IMR-90 (cell line): ENCODE data around the gene CDK5RAP2. TPM values are rescaled to one million over a fixed set of nuclear protein-coding genes. Genes with fewer than 3 reads are reported as not detected.

Experiments used
- ATAC-seq: fragments of 200-7000 bp; cut with Tn5 transposase; 2 replicates; pipeline ENCODE4 v1.9.1; 2020; ENCODE audit warnings: low read depth, mild to moderate bottlenecking, moderate library complexity
- BruUV-seq: library from RNA; stranded (reverse); fragments of 400-500 nt; replicated peaks from 2 replicates; lab custom pipeline; 2021; lab: Mats Ljungman, UMichigan
- CTCF ChIA-PET: fragments of 300-600 bp; formaldehyde crosslinking; extraction: SDS; loops from one replicate; lab custom pipeline; 2021; ENCODE audit warnings: antibody characterized with exemption; lab: Yijun Ruan, JAX
- POLR2A ChIA-PET: fragments of 300-600 bp; sonication (Branson Sonifier 250); formaldehyde crosslinking; loops from one replicate; lab custom pipeline; 2022; ENCODE audit warnings: antibody characterized with exemption; ENCODE audit not compliant: unreplicated experiment; lab: Charles Lee
- DNase-seq: peaks from one replicate; pipeline ENCODE4 v3.0.0; 2013
- H2AFZ ChIP-seq: replicated peaks from 2 replicates; pipeline ENCODE3; 2013; ENCODE audit warnings: low read length, mild to moderate bottlenecking; ENCODE audit not compliant: poor library complexity
- H2AK5ac ChIP-seq: 2 replicates; pipeline ENCODE4 v1.6.1; 2013; ENCODE audit warnings: low read depth, low read length, inconsistent platforms
- H2AK9ac ChIP-seq: replicated peaks from 2 replicates; pipeline ENCODE3; 2013; ENCODE audit warnings: mild to moderate bottlenecking, low read depth, low read length, moderate library complexity; ENCODE audit not compliant: poor library complexity
- H2BK120ac ChIP-seq: 2 replicates; pipeline ENCODE4 v1.6.1; 2013; ENCODE audit warnings: low read depth, low read length, inconsistent platforms
- H2BK15ac ChIP-seq: 3 replicates; pipeline ENCODE4 v1.6.1; 2013; ENCODE audit warnings: low read depth, low read length, inconsistent platforms
- H2BK20ac ChIP-seq: 2 replicates; pipeline ENCODE4 v1.6.1; 2013; ENCODE audit warnings: low read depth, mild to moderate bottlenecking, inconsistent platforms, low read length, moderate library complexity
- H2BK5ac ChIP-seq: 2 replicates; pipeline ENCODE4 v1.6.1; 2013; ENCODE audit warnings: mild to moderate bottlenecking, low read depth, low read length, inconsistent platforms; ENCODE audit not compliant: poor library complexity, severe bottlenecking
- H3K14ac ChIP-seq: replicated peaks from 2 replicates; pipeline ENCODE4 v1.6.1; 2013; ENCODE audit warnings: low read depth, low read length, inconsistent platforms
- H3K18ac ChIP-seq: 2 replicates; pipeline ENCODE4 v1.6.1; 2013; ENCODE audit warnings: low read depth, low read length, control low read depth
- H3K23ac ChIP-seq: 2 replicates; pipeline ENCODE4 v1.6.1; 2013; ENCODE audit warnings: low read depth, low read length, inconsistent platforms
- H3K27ac ChIP-seq: 2 replicates; pipeline ENCODE4 v1.5.1; 2013; ENCODE audit warnings: mild to moderate bottlenecking, control low read depth, low read length; ENCODE audit not compliant: insufficient read depth
- H3K27me3 ChIP-seq: 2 replicates; pipeline ENCODE4 v1.6.1; 2013; ENCODE audit warnings: low read length; ENCODE audit not compliant: control insufficient read depth, insufficient read depth
- H3K36me3 ChIP-seq: 2 replicates; pipeline ENCODE4 v1.6.1; 2013; ENCODE audit warnings: low read length, mixed read lengths; ENCODE audit not compliant: control insufficient read depth, insufficient read depth
- H3K4ac ChIP-seq: 2 replicates; pipeline ENCODE4 v1.6.1; 2013; ENCODE audit warnings: low read depth, low read length, inconsistent platforms
- H3K4me1 ChIP-seq: 2 replicates; pipeline ENCODE4 v1.6.1; 2013; ENCODE audit warnings: low read length, mixed read lengths; ENCODE audit not compliant: control insufficient read depth, insufficient read depth
- H3K4me2 ChIP-seq: 2 replicates; pipeline ENCODE4 v1.6.1; 2013; ENCODE audit warnings: low read depth, mild to moderate bottlenecking, control low read depth, low read length, moderate library complexity
- H3K4me3 ChIP-seq: 2 replicates; pipeline ENCODE4 v1.5.1; 2013; ENCODE audit warnings: low read depth, mild to moderate bottlenecking, control low read depth, low read length, moderate library complexity; ENCODE audit not compliant: insufficient read depth
- H3K56ac ChIP-seq: 2 replicates; pipeline ENCODE4 v1.6.1; 2013; ENCODE audit warnings: low read length, inconsistent platforms; ENCODE audit not compliant: insufficient read depth; ENCODE audit errors: extremely low read depth
- H3K79me1 ChIP-seq, 2 experiments: 2 replicates each; pipeline ENCODE4 v1.6.1; 2013; ENCODE audit warnings: low read length in 2 of 2, inconsistent platforms in 1 of 2, low read depth in 1 of 2
- H3K9ac ChIP-seq: 2 replicates; pipeline ENCODE4 v1.6.1; 2013; ENCODE audit warnings: low read depth, low read length, control low read depth
- H3K9me1 ChIP-seq: 2 replicates; pipeline ENCODE4 v1.6.1; 2013; ENCODE audit warnings: low read length, inconsistent platforms; ENCODE audit not compliant: insufficient read depth
- H3K9me3 ChIP-seq: 2 replicates; pipeline ENCODE4 v1.6.1; 2013; ENCODE audit warnings: low read length; ENCODE audit not compliant: control insufficient read depth, insufficient read depth
- H4K20me1 ChIP-seq: 2 replicates; pipeline ENCODE4 v1.6.1; 2013; ENCODE audit warnings: low read length, inconsistent platforms; ENCODE audit not compliant: insufficient read depth
- H4K5ac ChIP-seq: 2 replicates; pipeline ENCODE4 v1.6.1; 2013; ENCODE audit warnings: mild to moderate bottlenecking, low read depth, low read length, control low read depth
- H4K8ac ChIP-seq, 2 experiments: 2 replicates each; pipeline ENCODE4 v1.6.1; 2013; ENCODE audit warnings: low read depth in 2 of 2, low read length in 2 of 2, control low read depth in 1 of 2, inconsistent platforms in 1 of 2
- H4K91ac ChIP-seq: 2 replicates; pipeline ENCODE4 v1.6.1; 2013; ENCODE audit warnings: low read depth, low read length, inconsistent platforms; ENCODE audit not compliant: insufficient read depth
- BHLHE40 ChIP-seq: fragments of 150-350 bp; IDR thresholded peaks from 2 replicates; pipeline ENCODE4 v1.6.1; 2016; ENCODE audit warnings: mild to moderate bottlenecking, low read depth, low read length
- CEBPB ChIP-seq: IDR thresholded peaks from 2 replicates; pipeline ENCODE4 v1.6.1; 2012; ENCODE audit warnings: low read depth, low read length, improper control_type of control experiment
- CHD1 ChIP-seq: IDR thresholded peaks from 2 replicates; pipeline ENCODE4 v1.6.1; 2012; ENCODE audit warnings: low read depth, low read length, improper control_type of control experiment
- ELK1 ChIP-seq: fragments of 150-350 bp; IDR thresholded peaks from 2 replicates; pipeline ENCODE4 v1.6.1; 2016; ENCODE audit warnings: low read depth, mild to moderate bottlenecking, low read length, moderate library complexity, borderline replicate concordance
- FOS ChIP-seq: fragments of 150-350 bp; IDR thresholded peaks from 2 replicates; pipeline ENCODE4 v1.6.1; 2016; ENCODE audit warnings: low read depth, low read length
- MAFK ChIP-seq: IDR thresholded peaks from 2 replicates; pipeline ENCODE4 v1.6.1; 2012; ENCODE audit warnings: low read depth, low read length, improper control_type of control experiment
- MAZ ChIP-seq: IDR thresholded peaks from 2 replicates; pipeline ENCODE4 v1.6.1; 2012; ENCODE audit warnings: low read depth, mild to moderate bottlenecking, low read length, improper control_type of control experiment, moderate library complexity, borderline replicate concordance
- MXI1 ChIP-seq: IDR thresholded peaks from 2 replicates; pipeline ENCODE4 v1.6.1; 2012; ENCODE audit warnings: low read depth, mild to moderate bottlenecking, low read length, moderate library complexity, borderline replicate concordance
- NFE2L2 ChIP-seq: fragments of 150-350 bp; IDR thresholded peaks from 2 replicates; pipeline ENCODE4 v1.6.1; 2016; ENCODE audit warnings: low read depth, mild to moderate bottlenecking, low read length
- POLR2A ChIP-seq: IDR thresholded peaks from 2 replicates; pipeline ENCODE4 v1.6.1; 2012; ENCODE audit warnings: mild to moderate bottlenecking, low read depth, low read length
- RAD21 ChIP-seq: IDR thresholded peaks from 2 replicates; pipeline ENCODE4 v1.6.1; 2012; ENCODE audit warnings: low read length, improper control_type of control experiment
- RCOR1 ChIP-seq: IDR thresholded peaks from 2 replicates; pipeline ENCODE4 v1.6.1; 2012; ENCODE audit warnings: mild to moderate bottlenecking, low read length, improper control_type of control experiment; ENCODE audit not compliant: insufficient replicate concordance
- RFX5 ChIP-seq: IDR thresholded peaks from 2 replicates; pipeline ENCODE4 v1.8.0; 2012; ENCODE audit warnings: low read depth, mild to moderate bottlenecking, low read length, moderate library complexity
- SMC3 ChIP-seq: fragments of 150-350 bp; IDR thresholded peaks from 2 replicates; pipeline ENCODE4 v1.6.1; 2016; ENCODE audit warnings: low read depth, mild to moderate bottlenecking, antibody characterized with exemption, low read length, moderate library complexity
- USF2 ChIP-seq: fragments of 150-350 bp; IDR thresholded peaks from 2 replicates; pipeline ENCODE4 v1.6.1; 2017; ENCODE audit warnings: mild to moderate bottlenecking, antibody characterized with exemption, low read length, low read depth
- WGBS, 2 experiments: methylation state at CpG; one replicate each; pipeline versions ENCODE4 v1.1.5 to v1.1.7; 2013; ENCODE audit warnings: missing lambda C conversion rate in 2 of 2; ENCODE audit not compliant: insufficient read length in 1 of 2; ENCODE audit errors: extremely low coverage in 2 of 2; 5-methylcytosine and 5-hydroxymethylcytosine counted together
- dilution Hi-C: fragments of 300-500 bp; cut with HindIII; formaldehyde crosslinking; loops from one replicate; pipeline ENCODE4 v1.14.3; 2018; ENCODE audit warnings: low sequenced_read_pairs; ENCODE audit not compliant: unreplicated experiment
- in situ Hi-C: fragments of 300-500 bp; cut with MboI; formaldehyde crosslinking; loops from 3 replicates; pipeline ENCODE4 v1.14.3; 2019; ENCODE audit warnings: low sequenced_read_pairs, inconsistent platforms, mixed read lengths
- intact Hi-C: fragments of 100-400 bp; cut with micrococcal nuclease; formaldehyde crosslinking; loops from 2 replicates; pipeline ENCODE4 v1.10.0; 2022
- polyA plus RNA-seq, 3 experiments: library from polyadenylated mRNA; depleted of rRNA; stranded (reverse); fragments of >200 nt; gene quantifications; 2 replicates each; pipeline ENCODE4 v1.2.3, GENCODE V29; 2012; ENCODE audit warnings: low replicate concordance in 1 of 3
- total RNA-seq: library from RNA; depleted of rRNA; stranded (reverse); fragments of >200 nt; gene quantifications from 2 replicates; pipeline ENCODE4 v1.2.3, GENCODE V29; 2012

Gene CDK5RAP2
- total and polyA plus RNA-seq, 2 of the 4 experiments (the other 2 are of a cell fraction): 29.5 to 31.7 TPM

- intact Hi-C loops (no loop called here), in situ Hi-C loops (no loop called here), dilution Hi-C loops (no loop called here)
- Histone ChIP-seq H3K27me3 (no peaks in the 10 kb centered on the region), H3K36me3 (peaks cover 39% of the 10 kb centered on the region), H4K20me1 (no peaks in the 10 kb centered on the region), H3K14ac (no peak overlapping the region), H3K27ac (no peak overlapping the region), H2AK5ac (no peak overlapping the region), H3K4me1 (no peaks in the 10 kb centered on the region), H3K18ac (no peak overlapping the region), H3K4me2 (no peak overlapping the region), H3K4ac (no peak overlapping the region), H4K5ac (no peak overlapping the region), H3K4me3 (no peak overlapping the region), H3K56ac (no peak overlapping the region), H2AFZ (no peak overlapping the region), H3K79me1 (no peaks in the 10 kb centered on the region; a peak in 1 of 4 replicates), H3K9ac (no peak overlapping the region), H2AK9ac (no peak overlapping the region), H2BK15ac (no peak overlapping the region), H2BK20ac (no peak overlapping the region), H4K8ac (no peak overlapping the region), H2BK5ac (no peak overlapping the region), H3K9me3 (no peaks in the 10 kb centered on the region), H4K91ac (no peak overlapping the region), H3K23ac (no peak overlapping the region), H2BK120ac (no peak overlapping the region), H3K9me1 (0 out of 2 replicates have a peak, but pooled peaks cover 3% of the 10 kb centered on the region)
- no TSS peak for BruUV-seq
- no peak for ATAC-seq
- ChIA-PET CTCF (interaction anchor here (0.6 kb wide), 1 partner anchor 15 kb away, joined by 3 read pairs; no protein-coding TSS in a partner anchor), POLR2A (no interaction called here)
- WGBS, 2 experiments: 100% methylated on average over 1 of the region's 3 CpGs; no CpG with 5 or more reads in 1 of the 2 experiments
- no peak for DNase-seq
- no peak for TF ChIP-seq BHLHE40
- no peak for TF ChIP-seq CEBPB
- TF ChIP-seq MAZ: no peak
- TF ChIP-seq RFX5: no peak
- no peak for TF ChIP-seq POLR2A
- TF ChIP-seq FOS: no peak
- TF ChIP-seq NFE2L2: no peak
- TF ChIP-seq SMC3: no peak
- TF ChIP-seq MAFK: no peak
- no peak for TF ChIP-seq RAD21
- TF ChIP-seq RCOR1: no peak
- TF ChIP-seq MXI1: no peak
- no peak for TF ChIP-seq USF2
- no peak for TF ChIP-seq CHD1
- TF ChIP-seq ELK1: no peak
Observed at GRCh38 chr9:120526534-120526933, 53.4 kb downstream of the CDK5RAP2 start.
